HL-60 (cell line): ENCODE results near the gene CRIM1.

ENCODE experiments used
- DNase-seq, 2 experiments: peaks; one replicate each; pipeline ENCODE4 v3.0.0-alpha.2; 2010 to 2020; ENCODE audit warnings: low read depth in 1 of 2, low spot score in 1 of 2
- H3K27ac ChIP-seq: fragments of 250-450 bp; sonication (Bioruptor Pico); replicated peaks from 2 replicates; pipeline ENCODE4 v1.5.1; 2020; ENCODE audit warnings: mild to moderate bottlenecking, moderate library complexity
- H3K27me3 ChIP-seq: fragments of 250-450 bp; sonication (Bioruptor Pico); 2 replicates; pipeline ENCODE4 v1.5.1; 2021; ENCODE audit warnings: mild to moderate bottlenecking, moderate library complexity; ENCODE audit not compliant: insufficient read depth, poor library complexity, severe bottlenecking
- H3K4me3 ChIP-seq: replicated peaks from 2 replicates; pipeline ENCODE4 v1.5.1; 2011; ENCODE audit warnings: mild to moderate bottlenecking, control low read depth, low read length; ENCODE audit not compliant: insufficient read depth
- CTCF ChIP-seq: IDR thresholded peaks from one replicate; pipeline ENCODE4 v1.5.1; 2011; ENCODE audit warnings: low read length, control low read depth, inconsistent platforms; ENCODE audit not compliant: insufficient read depth
- GABPA ChIP-seq: IDR thresholded peaks from 2 replicates; pipeline ENCODE4 v1.6.1; 2012; ENCODE audit warnings: low read depth
- POLR2AphosphoS5 ChIP-seq: IDR thresholded peaks from 2 replicates; pipeline ENCODE4 v1.6.1; 2012; ENCODE audit warnings: low read depth
- REST ChIP-seq: IDR thresholded peaks from 2 replicates; pipeline ENCODE4 v1.6.1; 2012; ENCODE audit warnings: low read depth; ENCODE audit not compliant: insufficient replicate concordance
- SPI1 ChIP-seq: IDR thresholded peaks from 2 replicates; pipeline ENCODE4 v1.6.1; 2012; ENCODE audit warnings: low read depth, mild to moderate bottlenecking, borderline replicate concordance

CRIM1 gene

GRCh38 chr2:36534275-36534799 is 178.8 kb downstream of the CRIM1 start:
- Histone ChIP-seq H3K27me3 (no peaks in the 10 kb centered on the region), H3K4me3 (no peak overlapping the region), H3K27ac (no peak overlapping the region)
- DNase-seq: no peak
- TF ChIP-seq SPI1 (no peak), GABPA (no peak), POLR2AphosphoS5 (no peak), REST (no peak), CTCF (no peak)

GRCh38 chr2:36535099-36535498 is 179.5 kb downstream of the CRIM1 start:
- no peak for TF ChIP-seq GABPA
- TF ChIP-seq SPI1: no peak
- TF ChIP-seq POLR2AphosphoS5: no peak
- TF ChIP-seq CTCF: no peak
- no peak for TF ChIP-seq REST

GRCh38 chr2:36536776-36537175 is 181.2 kb downstream of the CRIM1 start:
- H3K27ac ChIP-seq: no peak overlapping the region
- TF ChIP-seq REST (no peak), POLR2AphosphoS5 (no peak), SPI1 (no peak), GABPA (no peak), CTCF (no peak)
- no peak overlapping the region for H3K4me3 ChIP-seq
- no peaks in the 10 kb centered on the region for H3K27me3 ChIP-seq
- DNase-seq: no peak

More at GRCh38 chr2:36535099-36535498, 179.5 kb downstream of the CRIM1 start:
- no peak overlapping the region for H3K27ac ChIP-seq
- no peak for DNase-seq
- H3K27me3 ChIP-seq: no peaks in the 10 kb centered on the region
- no peak overlapping the region for H3K4me3 ChIP-seq
